Neuronal stem cell (in vitro differentiated cells): Measurements from ENCODE around the gene KPNA6.
A peak's percentile ranks its signal among the peaks of the same experiment; 100 is the strongest.

ENCODE experiments used
- DNase-seq: peaks from one replicate; pipeline ENCODE4 v3.0.0-alpha.2; 2013; ENCODE audit warnings: low spot score
- H2AFZ ChIP-seq: one replicate; pipeline ENCODE4 v1.6.1; 2013; ENCODE audit warnings: mild to moderate bottlenecking, low read length, inconsistent platforms
- H2AK5ac ChIP-seq: 2 replicates; pipeline ENCODE4 v1.6.1; 2013; ENCODE audit warnings: low read depth, mild to moderate bottlenecking, inconsistent platforms, low read length, moderate library complexity, mixed read lengths
- H2BK120ac ChIP-seq: 2 replicates; pipeline ENCODE4 v1.6.1; 2013; ENCODE audit warnings: low read depth, mild to moderate bottlenecking, inconsistent platforms, low read length, moderate library complexity, mixed read lengths
- H2BK12ac ChIP-seq: one replicate; pipeline ENCODE4 v1.6.1; 2013; ENCODE audit warnings: low read length, inconsistent platforms
- H2BK15ac ChIP-seq: 2 replicates; pipeline ENCODE4 v1.6.1; 2013; ENCODE audit warnings: mild to moderate bottlenecking, low read length, inconsistent platforms, mixed read lengths
- H2BK5ac ChIP-seq: one replicate; pipeline ENCODE4 v1.6.1; 2013; ENCODE audit warnings: inconsistent platforms, mild to moderate bottlenecking, low read length, moderate library complexity
- H3K14ac ChIP-seq: one replicate; pipeline ENCODE4 v1.6.1; 2013; ENCODE audit warnings: low read length, inconsistent platforms
- H3K18ac ChIP-seq: 2 replicates; pipeline ENCODE4 v1.6.1; 2013; ENCODE audit warnings: low read length, inconsistent platforms
- H3K23ac ChIP-seq: 2 replicates; pipeline ENCODE4 v1.6.1; 2013; ENCODE audit warnings: low read depth, mild to moderate bottlenecking, mixed read lengths, low read length, inconsistent platforms; ENCODE audit not compliant: poor library complexity
- H3K27ac ChIP-seq: replicated peaks from 3 replicates; pipeline ENCODE4 v1.5.1; 2013; ENCODE audit warnings: low read length, inconsistent platforms
- H3K27me3 ChIP-seq, 3 experiments: 2 replicates each; pipeline ENCODE4 v1.6.1; 2013; ENCODE audit warnings: low read length in 3 of 3, mild to moderate bottlenecking in 2 of 3, inconsistent platforms in 1 of 3, low read depth in 1 of 3, mixed read lengths in 1 of 3, moderate library complexity in 1 of 3; ENCODE audit not compliant: control insufficient read depth in 3 of 3, insufficient read depth in 3 of 3
- H3K36me3 ChIP-seq, 2 donors: replicated peaks in 1 of 2; 2 replicates each; pipeline ENCODE4 v1.6.1; 2013; ENCODE audit warnings: low read length in 2 of 2; ENCODE audit not compliant: control insufficient read depth in 2 of 2, insufficient read depth in 2 of 2
- H3K4ac ChIP-seq: 2 replicates; pipeline ENCODE4 v1.6.1; 2013; ENCODE audit warnings: inconsistent platforms, mild to moderate bottlenecking, low read length, moderate library complexity
- H3K4me1 ChIP-seq, 2 donors: 1 replicate in 1 of 2; 2 replicates in 1 of 2; pipeline ENCODE4 v1.6.1; 2013; ENCODE audit warnings: low read length in 2 of 2, low read depth in 1 of 2; ENCODE audit not compliant: control insufficient read depth in 2 of 2, insufficient read depth in 1 of 2
- H3K4me2 ChIP-seq: one replicate; pipeline ENCODE4 v1.6.1; 2013; ENCODE audit warnings: mild to moderate bottlenecking, low read length, inconsistent platforms; ENCODE audit not compliant: insufficient read depth, poor library complexity, severe bottlenecking
- H3K4me3 ChIP-seq, 2 donors: 2 replicates each; pipeline ENCODE4 v1.5.1; 2013; ENCODE audit warnings: low read length in 2 of 2, mild to moderate bottlenecking in 2 of 2, inconsistent platforms in 1 of 2, moderate library complexity in 1 of 2
- H3K79me1 ChIP-seq: one replicate; pipeline ENCODE4 v1.6.1; 2013; ENCODE audit warnings: low read depth, mild to moderate bottlenecking, inconsistent platforms, low read length, moderate library complexity
- H3K9ac ChIP-seq: one replicate; pipeline ENCODE4 v1.6.1; 2013; ENCODE audit warnings: mild to moderate bottlenecking, low read depth, low read length, inconsistent platforms; ENCODE audit not compliant: poor library complexity
- H3K9me3 ChIP-seq, 2 donors: replicated peaks in 1 of 2; 2 replicates each; pipeline versions ENCODE3 to v1.6.1; 2013; ENCODE audit warnings: low read length in 2 of 2, mild to moderate bottlenecking in 2 of 2, inconsistent platforms in 1 of 2, low read depth in 1 of 2, mixed read lengths in 1 of 2, moderate library complexity in 1 of 2; ENCODE audit not compliant: control insufficient read depth in 2 of 2, insufficient read depth in 1 of 2
- H4K8ac ChIP-seq: one replicate; pipeline ENCODE4 v1.6.1; 2013; ENCODE audit warnings: low read depth, mild to moderate bottlenecking, inconsistent platforms, low read length, moderate library complexity
- H4K91ac ChIP-seq: one replicate; pipeline ENCODE4 v1.6.1; 2013; ENCODE audit warnings: low read length, low read depth, mild to moderate bottlenecking, inconsistent platforms; ENCODE audit not compliant: poor library complexity
- WGBS, 2 donors: extraction: QIAGEN DNeasy Blood & Tissue Kit; methylation state at CpG; one replicate each; pipeline ENCODE4 v1.1.7; 2013; ENCODE audit warnings: missing lambda C conversion rate in 2 of 2, mixed read lengths in 1 of 2; ENCODE audit not compliant: insufficient read length in 2 of 2, insufficient replicate concordance in 1 of 2; ENCODE audit errors: extremely low coverage in 2 of 2; 5-methylcytosine and 5-hydroxymethylcytosine counted together

Gene KPNA6

DNA sequence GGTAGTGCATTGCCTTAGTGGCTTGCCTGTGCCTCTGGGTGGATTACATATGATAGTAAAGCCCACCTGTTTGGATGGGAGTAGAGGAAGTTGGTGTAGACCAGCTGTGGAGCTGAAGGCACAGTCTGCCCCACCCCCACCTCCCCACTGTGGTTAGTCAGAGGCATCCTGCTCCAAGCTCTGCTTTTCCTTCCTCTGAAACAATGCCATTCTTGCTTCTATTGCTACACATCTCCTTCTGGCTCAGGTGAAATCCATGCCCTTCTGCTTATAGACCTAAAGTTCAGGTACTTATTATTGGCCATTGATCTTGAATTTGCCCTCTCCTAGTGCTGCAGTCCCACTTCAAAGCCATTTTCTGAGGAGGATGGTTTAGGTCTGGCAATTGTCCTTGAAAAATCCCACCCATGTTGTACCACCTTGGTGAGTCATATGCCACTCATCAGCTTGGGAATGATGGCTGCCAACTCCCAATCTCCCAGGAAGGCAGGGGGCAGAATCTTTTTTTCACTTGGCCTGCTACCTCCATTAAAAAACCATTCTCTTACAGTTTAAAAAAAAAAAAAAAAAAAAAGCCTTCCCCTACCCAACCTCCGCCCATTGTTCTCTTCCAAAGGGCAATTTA is 64.9 kb downstream of the KPNA6 start:
- Histone ChIP-seq H3K14ac (no peak overlapping the region), H3K4me2 (no peak overlapping the region), H2AFZ (no peak overlapping the region), H2BK120ac (no peak overlapping the region), H3K36me3 (peaks cover 32 to 76% of the 10 kb centered on the region in 2 donors), H2BK12ac (no peak overlapping the region), H4K91ac (no peak overlapping the region), H2BK5ac (no peak overlapping the region), H3K27me3 (no peaks in the 10 kb centered on the region), H2BK15ac (no peak overlapping the region), H3K4me3 (no peak overlapping the region), H2AK5ac (no peak overlapping the region), H4K8ac (no peak overlapping the region), H3K9me3 (no peaks in the 10 kb centered on the region), H3K79me1 (no peaks in the 10 kb centered on the region), H3K4me1 (no peaks in the 10 kb centered on the region), H3K27ac (no peak overlapping the region), H3K9ac (no peak overlapping the region), H3K4ac (no peak overlapping the region), H3K23ac (no peak overlapping the region), H3K18ac (no peak overlapping the region)
- no peak for DNase-seq
- no CpG with 5 or more reads among the region's 1 CpG for WGBS, 2 donors

GRCh38 chr1:32178380-32179192 is 70.7 kb downstream of the KPNA6 start:
- H3K14ac ChIP-seq: no peak overlapping the region

DNA sequence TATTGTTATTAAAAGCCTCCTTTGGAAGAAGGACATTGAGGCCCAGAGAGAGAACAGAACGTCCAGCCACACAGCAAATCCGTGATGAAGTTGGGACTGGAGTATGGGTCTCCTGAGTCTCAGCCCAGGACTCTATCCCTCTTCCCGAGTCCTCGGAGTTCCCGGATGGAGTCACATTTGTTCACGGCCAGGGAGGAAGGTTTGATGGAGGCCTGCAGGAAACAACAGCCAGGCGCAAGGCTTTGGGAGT is 71.3 kb downstream of the KPNA6 start:
- H3K4me2 ChIP-seq: peak overlapping the region; percentile 100
- WGBS, 2 donors: no CpG with 5 or more reads among the region's 7 CpGs
- peaks cover 11 to 15% of the 10 kb centered on the region in 2 donors for H3K4me1 ChIP-seq
- no peak overlapping the region for H3K14ac ChIP-seq
- H3K4ac ChIP-seq: no peak overlapping the region
- H4K91ac ChIP-seq: no peak overlapping the region
- no peak overlapping the region for H2BK120ac ChIP-seq
- H2BK5ac ChIP-seq: peak overlapping the region; percentile 77
- peak overlapping the region in 1 of 2 donors; percentile 71 for H3K4me3 ChIP-seq
- peak overlapping the region; percentile 62 for H3K18ac ChIP-seq
- no peak overlapping the region for H2BK12ac ChIP-seq
- peak overlapping the region; percentile 94 for H2AFZ ChIP-seq
- no peaks in the 10 kb centered on the region for H3K9me3 ChIP-seq
- no peak overlapping the region for H3K9ac ChIP-seq
- H3K27ac ChIP-seq: peak overlapping the region; percentile 74
- no peak overlapping the region for H4K8ac ChIP-seq
- no peaks in the 10 kb centered on the region for H3K27me3 ChIP-seq
- H3K36me3 ChIP-seq: peaks cover 13 to 48% of the 10 kb centered on the region in 2 donors
- no peak overlapping the region for H2BK15ac ChIP-seq
- H3K79me1 ChIP-seq: peaks cover 11% of the 10 kb centered on the region
- DNase-seq: no peak
- peak overlapping the region; percentile 99 for H3K23ac ChIP-seq
- H2AK5ac ChIP-seq: no peak overlapping the region

More at GRCh38 chr1:32178380-32179192, 70.7 kb downstream of the KPNA6 start:
- H2AFZ ChIP-seq: peak overlapping the region; percentile 94
- no CpG with 5 or more reads among the region's 7 CpGs for WGBS, 2 donors
- H2BK12ac ChIP-seq: no peak overlapping the region
- no peak overlapping the region for H2BK5ac ChIP-seq
- H3K4me1 ChIP-seq: peaks cover 11 to 15% of the 10 kb centered on the region in 2 donors
- no peak for DNase-seq
- no peak overlapping the region for H3K4ac ChIP-seq
- H4K8ac ChIP-seq: no peak overlapping the region
- H2BK15ac ChIP-seq: no peak overlapping the region
- no peak overlapping the region for H3K9ac ChIP-seq
- no peak overlapping the region for H3K18ac ChIP-seq
- H3K4me3 ChIP-seq: peak overlapping the region in 1 of 2 donors; percentile 71
- no peaks in the 10 kb centered on the region for H3K27me3 ChIP-seq
- no peak overlapping the region for H4K91ac ChIP-seq
- peaks cover 10 to 48% of the 10 kb centered on the region in 2 donors for H3K36me3 ChIP-seq
- H3K27ac ChIP-seq: peak overlapping the region; percentile 74
- no peak overlapping the region for H2BK120ac ChIP-seq
- no peak overlapping the region for H3K23ac ChIP-seq
- H3K79me1 ChIP-seq: peaks cover 11% of the 10 kb centered on the region
- H3K9me3 ChIP-seq: no peaks in the 10 kb centered on the region
- no peak overlapping the region for H3K4me2 ChIP-seq
- H2AK5ac ChIP-seq: no peak overlapping the region

- Histone ChIP-seq H3K27ac (peak within 1 kb of the TSS; percentile 93), H3K18ac (peak within 1 kb of the TSS; percentile 99), H3K79me1 (peaks cover 11% of the 10 kb centered on the region), H2BK15ac (peak within 1 kb of the TSS; percentile 84), H3K4me3 (peak within 1 kb of the TSS; percentile 71 to 77), H2BK120ac (no peak within 1 kb of the TSS), H3K4me2 (peak within 1 kb of the TSS; percentile 100), H3K4ac (no peak within 1 kb of the TSS), H3K36me3 (peaks cover 18 to 48% of the 10 kb centered on the region in 2 donors), H2BK5ac (peak within 1 kb of the TSS; percentile 77), H3K27me3 (no peaks in the 10 kb centered on the region), H2AK5ac (peak within 1 kb of the TSS; percentile 87), H2BK12ac (no peak within 1 kb of the TSS), H4K91ac (no peak within 1 kb of the TSS), H3K14ac (peak within 1 kb of the TSS; percentile 75), H2AFZ (peak within 1 kb of the TSS; percentile 94), H3K9me3 (no peaks in the 10 kb centered on the region), H4K8ac (no peak within 1 kb of the TSS), H3K9ac (peak within 1 kb of the TSS; percentile 83), H3K23ac (peak within 1 kb of the TSS; percentile 99), H3K4me1 (peaks cover 11 to 15% of the 10 kb centered on the region in 2 donors)
- peak; percentile 81 for DNase-seq
- no CpG with 5 or more reads among the region's 79 CpGs for WGBS, 2 donors
Measured at GRCh38 chr1:32179443-32180185, 71.8 kb downstream of the KPNA6 start, which contains the start of gene TXLNA. TSS of gene TXLNA (plus strand) at chr1:32179675. CDS start at chr1:32180346, 671 bp downstream.
